ENCODE measurements around the gene ADAM30. TPM values are rescaled to one million over a fixed set of nuclear protein-coding genes. Genes with fewer than 3 reads are reported as not detected.

The ADAM30 gene
- total RNA-seq, 1 donor from 2014 or later, result not detected

DNA sequence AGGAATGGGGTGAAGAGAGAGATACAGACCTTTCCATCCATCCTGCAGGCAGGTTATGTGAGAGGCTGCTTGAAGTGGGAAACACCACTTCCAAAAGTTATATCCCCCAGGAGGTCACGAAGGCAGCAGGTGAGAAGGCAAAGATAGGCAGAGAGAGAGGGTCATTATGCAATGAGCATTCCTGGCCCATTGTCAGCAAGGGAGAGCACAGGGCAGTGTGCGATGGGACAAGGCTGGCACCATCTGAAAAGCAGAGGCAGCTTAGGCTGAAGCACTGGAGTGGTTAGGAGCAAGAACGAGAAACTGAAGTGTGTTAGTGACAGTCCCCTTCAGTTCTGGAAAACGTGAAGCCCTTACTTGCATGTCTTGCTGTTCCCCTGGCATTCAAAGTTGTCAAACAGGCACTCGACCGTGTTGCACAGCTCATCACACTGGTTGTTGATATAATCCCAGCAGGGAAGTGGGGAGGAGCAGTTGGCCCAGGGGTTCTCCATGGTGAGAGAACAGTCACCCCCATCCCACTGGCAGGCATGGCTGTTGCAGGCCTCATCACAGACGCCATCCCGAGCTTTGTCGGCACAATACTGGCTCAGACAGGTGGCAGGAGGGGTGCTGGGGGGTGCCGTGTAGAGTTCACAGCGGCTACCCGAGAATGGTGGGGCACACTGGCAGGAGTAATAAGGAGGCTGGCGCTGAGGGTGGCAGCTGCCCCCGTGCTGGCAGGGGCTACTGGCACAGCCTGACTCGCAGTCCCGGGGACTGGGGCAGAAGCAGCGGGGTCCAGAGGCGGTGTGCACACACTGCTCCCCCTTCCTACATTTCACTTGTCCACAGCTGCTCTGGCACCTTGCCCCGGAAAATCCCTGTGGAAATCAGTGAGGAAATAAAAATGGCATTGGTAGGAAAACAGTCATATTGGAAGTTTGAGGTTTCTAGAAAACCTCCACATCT, 28.9 kb upstream of the ADAM30 start:
- Mint-ChIP-seq H3K9me3 (no peaks in the 10 kb centered on the region), H3K4me1 (no peaks in the 10 kb centered on the region), H3K36me3 (ENCODE audit: low read depth) (peaks cover 98% of the 10 kb centered on the region), H3K27ac (no peak overlapping the region), H3K4me3 (no peak overlapping the region), H3K27me3 (no peaks in the 10 kb centered on the region)
- intact Hi-C loops (cut with micrococcal nuclease), result no loop called here
- CTCF ChIA-PET, result no interaction called here
- ATAC-seq (ENCODE audit: low read depth) (no peak), DNase-seq (no peak)
- TF ChIP-seq, protein P1, sequence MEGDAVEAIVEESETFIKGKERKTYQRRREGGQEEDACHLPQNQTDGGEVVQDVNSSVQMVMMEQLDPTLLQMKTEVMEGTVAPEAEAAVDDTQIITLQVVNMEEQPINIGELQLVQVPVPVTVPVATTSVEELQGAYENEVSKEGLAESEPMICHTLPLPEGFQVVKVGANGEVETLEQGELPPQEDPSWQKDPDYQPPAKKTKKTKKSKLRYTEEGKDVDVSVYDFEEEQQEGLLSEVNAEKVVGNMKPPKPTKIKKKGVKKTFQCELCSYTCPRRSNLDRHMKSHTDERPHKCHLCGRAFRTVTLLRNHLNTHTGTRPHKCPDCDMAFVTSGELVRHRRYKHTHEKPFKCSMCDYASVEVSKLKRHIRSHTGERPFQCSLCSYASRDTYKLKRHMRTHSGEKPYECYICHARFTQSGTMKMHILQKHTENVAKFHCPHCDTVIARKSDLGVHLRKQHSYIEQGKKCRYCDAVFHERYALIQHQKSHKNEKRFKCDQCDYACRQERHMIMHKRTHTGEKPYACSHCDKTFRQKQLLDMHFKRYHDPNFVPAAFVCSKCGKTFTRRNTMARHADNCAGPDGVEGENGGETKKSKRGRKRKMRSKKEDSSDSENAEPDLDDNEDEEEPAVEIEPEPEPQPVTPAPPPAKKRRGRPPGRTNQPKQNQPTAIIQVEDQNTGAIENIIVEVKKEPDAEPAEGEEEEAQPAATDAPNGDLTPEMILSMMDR (IDR thresholded peaks at IDR 0.05), result no peak
- POLR2A ChIA-PET, result no interaction called here

- no peaks in the 10 kb centered on the region for H3K9me3 Mint-ChIP-seq
- H3K4me3 Mint-ChIP-seq, result no peak overlapping the region
- H3K36me3 Mint-ChIP-seq (ENCODE audit: low read depth), result peaks cover 100% of the 10 kb centered on the region
- DNase-seq (no peak), ATAC-seq (ENCODE audit: low read depth) (no peak)
- H3K27me3 Mint-ChIP-seq, result no peaks in the 10 kb centered on the region
- TF ChIP-seq, protein P1 (IDR thresholded peaks at IDR 0.05), result no peak
- POLR2A ChIA-PET, result no interaction called here
- no peaks in the 10 kb centered on the region for H3K4me1 Mint-ChIP-seq
- intact Hi-C loops (cut with micrococcal nuclease), result no loop called here
- H3K27ac Mint-ChIP-seq, result no peak overlapping the region
- CTCF ChIA-PET, result no interaction called here
Measured at GRCh38 chr1:119920104-119920968, 24.0 kb upstream of the ADAM30 start.

- ATAC-seq (ENCODE audit: low read depth), result no peak
- Mint-ChIP-seq H3K27me3 (no peaks in the 10 kb centered on the region), H3K36me3 (ENCODE audit: low read depth) (peaks cover 100% of the 10 kb centered on the region), H3K4me3 (no peak overlapping the region), H3K9me3 (no peaks in the 10 kb centered on the region), H3K27ac (no peak overlapping the region), H3K4me1 (no peaks in the 10 kb centered on the region)
- intact Hi-C loops (cut with micrococcal nuclease), result no loop called here
- DNase-seq, result no peak
- POLR2A ChIA-PET, result no interaction called here
- TF ChIP-seq, protein P1 (IDR thresholded peaks at IDR 0.05), result no peak
- CTCF ChIA-PET, result no interaction called here
Measured at GRCh38 chr1:119919241-119919640, 22.9 kb upstream of the ADAM30 start.

DNA sequence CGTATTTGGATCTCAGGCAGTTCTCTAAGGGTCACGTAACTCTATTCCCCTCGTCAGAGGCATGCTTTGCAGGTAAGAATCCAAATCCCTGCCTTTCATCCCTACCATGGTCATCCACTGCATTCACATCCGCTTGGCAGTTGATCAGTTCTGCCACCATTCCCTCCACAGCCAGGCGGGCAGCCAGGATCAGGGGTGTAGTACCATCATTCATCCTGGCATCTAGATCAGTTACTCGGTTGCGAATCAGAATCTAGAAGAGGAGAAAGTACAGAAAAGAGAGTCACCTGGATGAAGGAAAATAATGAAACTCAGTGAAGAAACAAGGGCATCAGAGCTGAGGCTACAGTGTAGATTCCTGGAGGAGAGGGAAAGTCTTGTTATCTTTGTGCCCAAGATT, 22.0 kb upstream of the ADAM30 start:
- intact Hi-C loops (cut with micrococcal nuclease), result no loop called here
- peaks cover 100% of the 10 kb centered on the region for H3K36me3 Mint-ChIP-seq (ENCODE audit: low read depth)

More for the DNA sequence above, 22.0 kb upstream of the ADAM30 start:
- no peak for DNase-seq
- H3K4me1 Mint-ChIP-seq, result no peaks in the 10 kb centered on the region
- TF ChIP-seq, protein P1 (IDR thresholded peaks at IDR 0.05), result no peak
- no peak for ATAC-seq (ENCODE audit: low read depth)
- no peak overlapping the region for H3K4me3 Mint-ChIP-seq
- no peak overlapping the region for H3K27ac Mint-ChIP-seq
- no peaks in the 10 kb centered on the region for H3K9me3 Mint-ChIP-seq
- POLR2A ChIA-PET, result no interaction called here
- no peaks in the 10 kb centered on the region for H3K27me3 Mint-ChIP-seq
- CTCF ChIA-PET, result no interaction called here

All from activated B cell treated with CpG ODN at 0.5 μM for 24 hours (primary cell).